Neural progenitor cell (in vitro differentiated cells): ENCODE data around the gene PIGR. TPM values are rescaled to one million over a fixed set of nuclear protein-coding genes. Genes with fewer than 3 reads are reported as not detected.

Experiments used
- DNase-seq: peaks from one replicate; pipeline ENCODE4 v3.0.0-alpha.2; 2016; ENCODE audit warnings: low spot score
- H2AFZ ChIP-seq: fragments of 200-600 bp; sonication (generic); replicated peaks from 2 replicates; pipeline ENCODE4 v1.6.1; 2016; ENCODE audit warnings: antibody characterized with exemption
- H3F3A ChIP-seq: fragments of 200-600 bp; sonication (generic); 2 replicates; pipeline ENCODE4 v1.6.1; 2016; ENCODE audit warnings: antibody characterized with exemption, low read depth
- H3K27ac ChIP-seq: fragments of 200-600 bp; sonication (generic); 2 replicates; pipeline ENCODE4 v1.5.1; 2016; ENCODE audit warnings: mild to moderate bottlenecking
- H3K27me3 ChIP-seq: fragments of 200-600 bp; sonication (generic); 2 replicates; pipeline ENCODE4 v1.6.1; 2016; ENCODE audit warnings: mild to moderate bottlenecking, moderate library complexity
- H3K36me3 ChIP-seq: fragments of 200-600 bp; sonication (generic); 2 replicates; pipeline ENCODE4 v1.5.1; 2016
- H3K4me1 ChIP-seq: fragments of 200-600 bp; sonication (generic); 2 replicates; pipeline ENCODE4 v1.6.1; 2016; ENCODE audit warnings: mixed run types
- H3K4me2 ChIP-seq: fragments of 200-600 bp; sonication (generic); 2 replicates; pipeline ENCODE4 v1.6.1; 2016
- H3K4me3 ChIP-seq: fragments of 200-600 bp; sonication (generic); 2 replicates; pipeline ENCODE4 v1.5.1; 2016
- H3K79me2 ChIP-seq: fragments of 200-600 bp; sonication (generic); 2 replicates; pipeline ENCODE4 v1.6.1; 2016; ENCODE audit warnings: low read depth
- H3K9ac ChIP-seq: fragments of 200-600 bp; sonication (generic); 2 replicates; pipeline ENCODE4 v1.6.1; 2016
- H3K9me3 ChIP-seq: fragments of 200-600 bp; sonication (generic); 2 replicates; pipeline ENCODE4 v1.5.1; 2016; ENCODE audit warnings: low read depth
- H4K20me1 ChIP-seq: fragments of 200-600 bp; sonication (generic); 2 replicates; pipeline ENCODE4 v1.6.1; 2016; ENCODE audit warnings: low read depth
- H3K27ac Mint-ChIP-seq: 3 replicates; pipeline ENCODE4 v1.8.0; 2021; ENCODE audit warnings: mixed read lengths
- H3K27me3 Mint-ChIP-seq: 2 replicates; pipeline ENCODE4 v1.8.0; 2022; ENCODE audit warnings: low read depth, mild to moderate bottlenecking, inconsistent platforms, moderate library complexity, mixed read lengths; ENCODE audit not compliant: insufficient read depth
- H3K36me3 Mint-ChIP-seq: 3 replicates; pipeline ENCODE4 v1.8.0; 2021; ENCODE audit warnings: mixed read lengths
- H3K4me1 Mint-ChIP-seq: 3 replicates; pipeline ENCODE4 v1.8.0; 2021; ENCODE audit warnings: mixed read lengths
- H3K4me3 Mint-ChIP-seq: 3 replicates; pipeline ENCODE4 v1.8.0; 2021; ENCODE audit warnings: mild to moderate bottlenecking, moderate library complexity, mixed read lengths
- H3K9me3 Mint-ChIP-seq: 3 replicates; pipeline ENCODE4 v1.8.0; 2020; ENCODE audit warnings: mixed read lengths
- CTCF ChIP-seq: fragments of 200-600 bp; sonication (generic); IDR thresholded peaks from 2 replicates; pipeline ENCODE4 v1.5.1; 2017; ENCODE audit warnings: antibody characterized with exemption, mild to moderate bottlenecking
- EZH2 ChIP-seq: fragments of 200-600 bp; sonication (generic); IDR thresholded peaks from 2 replicates; pipeline ENCODE4 v1.6.1; 2017; ENCODE audit warnings: antibody characterized with exemption, mild to moderate bottlenecking, moderate library complexity
- EZH2phosphoT487 ChIP-seq: fragments of 200-600 bp; sonication (generic); IDR thresholded peaks from 2 replicates; pipeline ENCODE4 v1.6.1; 2017; ENCODE audit warnings: antibody characterized with exemption
- total RNA-seq: library from RNA; depleted of rRNA; stranded (reverse); fragments of >200 nt; gene quantifications from 2 replicates; pipeline ENCODE4 v1.2.3, GENCODE V29; 2015; ENCODE audit warnings: low replicate concordance

Gene PIGR
- total RNA-seq, 1 donor from 2014 or later: not detected

- H3K9me3 ChIP-seq: no peaks in the 10 kb centered on the region
- no peak overlapping the region for H2AFZ ChIP-seq
- no peaks in the 10 kb centered on the region for H3K27me3 ChIP-seq
- peaks cover 9% of the 10 kb centered on the region for H3K27me3 Mint-ChIP-seq
- H3K4me3 ChIP-seq: no peak overlapping the region
- H3K4me3 Mint-ChIP-seq: no peak overlapping the region
- H3F3A ChIP-seq: no peaks in the 10 kb centered on the region
- H3K9me3 Mint-ChIP-seq: no peaks in the 10 kb centered on the region
- H3K27ac Mint-ChIP-seq: no peak overlapping the region
- H3K4me2 ChIP-seq: no peak overlapping the region
- no peaks in the 10 kb centered on the region for H3K79me2 ChIP-seq
- no peaks in the 10 kb centered on the region for H3K36me3 ChIP-seq
- H3K9ac ChIP-seq: no peak overlapping the region
- H3K4me1 ChIP-seq: no peaks in the 10 kb centered on the region
- TF ChIP-seq CTCF (no peak), EZH2 (no peak), EZH2phosphoT487 (no peak)
- no peak overlapping the region for H3K27ac ChIP-seq
- H3K4me1 Mint-ChIP-seq: peaks cover 5% of the 10 kb centered on the region
- DNase-seq: no peak
- no peaks in the 10 kb centered on the region for H4K20me1 ChIP-seq
- no peaks in the 10 kb centered on the region for H3K36me3 Mint-ChIP-seq
Observed at GRCh38 chr1:206900149-206900548, 46.1 kb downstream of the PIGR start.

- H2AFZ ChIP-seq: no peak overlapping the region
- H3K9ac ChIP-seq: no peak overlapping the region
- H3K9me3 Mint-ChIP-seq: no peaks in the 10 kb centered on the region
- no peaks in the 10 kb centered on the region for H3K36me3 ChIP-seq
- no peaks in the 10 kb centered on the region for H4K20me1 ChIP-seq
- H3K4me1 Mint-ChIP-seq: peaks cover 5% of the 10 kb centered on the region
- no peaks in the 10 kb centered on the region for H3K9me3 ChIP-seq
- H3K27ac Mint-ChIP-seq: no peak overlapping the region
- H3K79me2 ChIP-seq: no peaks in the 10 kb centered on the region
- no peaks in the 10 kb centered on the region for H3F3A ChIP-seq
- DNase-seq: no peak
- H3K4me2 ChIP-seq: no peak overlapping the region
- no peak for TF ChIP-seq EZH2phosphoT487
- no peaks in the 10 kb centered on the region for H3K27me3 ChIP-seq
- H3K36me3 Mint-ChIP-seq: no peaks in the 10 kb centered on the region
- H3K4me3 Mint-ChIP-seq: no peak overlapping the region
- peaks cover 7% of the 10 kb centered on the region for H3K27me3 Mint-ChIP-seq
- no peak overlapping the region for H3K27ac ChIP-seq
- H3K4me1 ChIP-seq: no peaks in the 10 kb centered on the region
- H3K4me3 ChIP-seq: no peak overlapping the region
Observed at GRCh38 chr1:206899717-206900116, 46.5 kb downstream of the PIGR start.

GRCh38 chr1:206898915-206899431, 47.3 kb downstream of the PIGR start:
- Histone ChIP-seq H3K27me3 (no peaks in the 10 kb centered on the region), H3K9me3 (no peaks in the 10 kb centered on the region), H4K20me1 (no peaks in the 10 kb centered on the region), H3K4me3 (no peak overlapping the region), H3K9ac (no peak overlapping the region), H2AFZ (no peak overlapping the region), H3K4me2 (no peak overlapping the region), H3K4me1 (no peaks in the 10 kb centered on the region), H3K79me2 (no peaks in the 10 kb centered on the region), H3K27ac (no peak overlapping the region), H3F3A (no peaks in the 10 kb centered on the region), H3K36me3 (no peaks in the 10 kb centered on the region)
- H3K9me3 Mint-ChIP-seq: no peaks in the 10 kb centered on the region
- no peak overlapping the region for H3K4me3 Mint-ChIP-seq
- H3K27ac Mint-ChIP-seq: no peak overlapping the region
- H3K36me3 Mint-ChIP-seq: no peaks in the 10 kb centered on the region
- H3K27me3 Mint-ChIP-seq: peaks cover 3% of the 10 kb centered on the region
- no peak for TF ChIP-seq CTCF
- TF ChIP-seq EZH2: no peak
- TF ChIP-seq EZH2phosphoT487: no peak
- peaks cover 5% of the 10 kb centered on the region for H3K4me1 Mint-ChIP-seq
- DNase-seq: no peak

DNA sequence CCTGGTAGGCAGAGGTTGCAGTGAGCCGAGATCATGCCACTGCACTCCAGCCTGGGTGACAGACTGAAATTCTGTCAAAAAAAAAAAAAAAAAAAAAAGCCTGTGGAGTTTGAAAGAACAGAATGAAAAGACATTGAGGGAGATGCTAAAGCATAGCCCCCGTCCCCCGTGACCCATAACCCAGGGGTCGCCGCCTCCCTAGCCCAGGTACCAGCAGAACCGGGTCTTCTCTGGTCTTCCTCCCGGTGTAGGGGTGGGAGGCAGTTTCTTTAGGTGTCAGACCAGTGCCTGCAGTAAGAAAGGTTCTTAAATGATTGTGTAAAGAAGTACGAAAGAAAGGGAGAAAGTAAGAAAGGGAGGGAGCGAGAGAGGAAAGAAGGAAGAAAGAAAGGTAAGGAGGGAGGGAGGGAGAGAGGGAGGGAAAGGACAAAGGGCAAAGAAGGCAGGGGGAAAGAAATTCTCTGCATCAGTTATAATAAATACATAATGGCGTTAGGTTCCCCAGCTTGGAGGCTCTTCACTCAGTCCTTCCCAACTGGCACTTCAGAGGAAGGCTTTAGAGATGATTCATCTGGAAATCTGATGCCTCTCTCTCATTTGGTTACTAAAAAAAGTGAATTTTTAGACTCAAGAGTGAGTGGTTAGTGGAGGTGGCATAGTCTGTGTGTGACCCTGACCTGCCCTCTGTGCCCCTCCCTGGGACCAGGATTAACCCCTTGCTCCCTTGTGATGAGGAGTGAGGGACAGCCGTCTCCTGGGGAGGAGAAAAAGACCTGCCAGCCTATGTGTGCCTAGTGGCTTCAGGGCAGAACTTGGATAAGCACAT, 48.0 kb downstream of the PIGR start:
- Mint-ChIP-seq H3K27ac (no peak overlapping the region), H3K9me3 (no peaks in the 10 kb centered on the region), H3K4me1 (peaks cover 5% of the 10 kb centered on the region), H3K36me3 (no peaks in the 10 kb centered on the region), H3K4me3 (no peak overlapping the region), H3K27me3 (peaks cover 3% of the 10 kb centered on the region)
- DNase-seq: no peak
- Histone ChIP-seq H2AFZ (no peak overlapping the region), H3K79me2 (no peaks in the 10 kb centered on the region), H3F3A (no peaks in the 10 kb centered on the region), H3K36me3 (no peaks in the 10 kb centered on the region), H3K9ac (no peak overlapping the region), H3K4me1 (no peaks in the 10 kb centered on the region), H4K20me1 (no peaks in the 10 kb centered on the region), H3K4me2 (no peak overlapping the region), H3K9me3 (no peaks in the 10 kb centered on the region), H3K4me3 (no peak overlapping the region), H3K27ac (no peak overlapping the region), H3K27me3 (no peaks in the 10 kb centered on the region)
- TF ChIP-seq EZH2phosphoT487 (no peak), EZH2 (no peak), CTCF (no peak)
